COLO668 (cell line): ENCODE data around the gene SMIM13.

Source experiments
- DNase-seq: peaks from one replicate; lab custom pipeline; 2025; ENCODE audit not compliant: unreplicated experiment; lab: John Stamatoyannopoulos, UW

Gene SMIM13

DNA sequence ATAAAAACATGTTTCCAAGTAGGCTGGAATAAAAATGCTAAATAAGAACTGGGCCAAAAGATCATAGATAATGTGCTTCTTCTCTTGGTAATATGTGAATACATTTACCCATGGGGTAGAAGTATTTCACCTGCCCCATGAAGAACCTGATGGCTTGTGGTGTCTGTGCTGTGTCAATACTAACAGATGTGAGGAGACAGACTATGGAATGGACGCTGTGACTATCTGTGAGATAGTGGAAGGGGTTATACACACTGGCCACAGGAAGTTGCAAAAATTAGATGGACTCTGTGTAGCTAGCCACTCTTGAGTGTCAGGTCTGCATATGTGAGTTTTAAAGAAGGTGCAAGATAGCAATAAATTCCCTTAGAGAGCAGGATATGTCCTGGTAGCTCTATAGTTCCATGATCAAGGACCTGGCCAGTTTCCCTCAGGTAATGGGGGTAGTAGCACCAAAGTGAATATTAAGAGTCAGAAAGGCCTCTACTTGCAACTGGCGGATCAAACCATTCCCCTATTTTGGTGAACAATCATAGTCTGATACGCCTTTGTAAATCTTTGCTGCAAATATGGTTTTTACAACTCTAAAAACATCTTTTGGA lies 90.2 kb downstream of the SMIM13 start:
- DNase-seq = no peak

- DNase-seq = no peak
These were observed 91.7 kb downstream of the SMIM13 start for GRCh38 chr6:11185204-11185842.

GRCh38 chr6:11187301-11187700 lies 93.7 kb downstream of the SMIM13 start:
- DNase-seq = no peak
